ENCODE data around the gene HSDL2. TPM values are rescaled to one million over a fixed set of nuclear protein-coding genes. Genes with fewer than 3 reads are reported as not detected.

HSDL2 gene
- total and polyA plus RNA-seq, 3 donors from 2014 or later: 23.0 to 36.0 (median 24.0) TPM

GRCh38 chr9:112437406-112437805, 57.5 kb downstream of the HSDL2 start:
- TF ChIP-seq CTCF (IDR thresholded peaks at IDR 0.05) (no peak), POLR2A (IDR thresholded peaks at IDR 0.05) (no peak)
- Histone ChIP-seq H3K9me3 (no peaks in the 10 kb centered on the region), H3K4me3 (no peak overlapping the region), H3K36me3 (ENCODE audit: low read depth, missing control alignments) (no peaks in the 10 kb centered on the region), H3K4me1 (no peaks in the 10 kb centered on the region), H3K27me3 (no peaks in the 10 kb centered on the region), H3K27ac (no peak overlapping the region)
- intact Hi-C loops (cut with DNase I; ENCODE audit: low total_unique reads): no loop called here
- WGBS, 2 donors: 91 to 99% methylated on average over 2 of the region's 2 CpGs
- no peak for DNase-seq

GRCh38 chr9:112439171-112439570, 59.3 kb downstream of the HSDL2 start:
- intact Hi-C loops (cut with DNase I; ENCODE audit: low total_unique reads): no loop called here
- H3K4me1 ChIP-seq: no peaks in the 10 kb centered on the region
- no peaks in the 10 kb centered on the region for H3K36me3 ChIP-seq (ENCODE audit: low read depth, missing control alignments)
- H3K27me3 ChIP-seq: no peaks in the 10 kb centered on the region
- H3K9me3 ChIP-seq: no peaks in the 10 kb centered on the region
- no peak overlapping the region for H3K27ac ChIP-seq
- TF ChIP-seq CTCF (IDR thresholded peaks at IDR 0.05): no peak
- TF ChIP-seq POLR2A (IDR thresholded peaks at IDR 0.05): no peak
- no peak for DNase-seq
- no peak overlapping the region for H3K4me3 ChIP-seq
- 96 to 97% methylated on average over 2 of the region's 2 CpGs for WGBS, 2 donors

GRCh38 chr9:112439825-112440224, 59.9 kb downstream of the HSDL2 start:
- DNase-seq: no peak
- WGBS, 2 donors: 93% methylated on average over 2 of the region's 2 CpGs
- Histone ChIP-seq H3K4me3 (no peak overlapping the region), H3K27me3 (no peaks in the 10 kb centered on the region), H3K27ac (no peak overlapping the region), H3K9me3 (no peaks in the 10 kb centered on the region), H3K36me3 (ENCODE audit: low read depth, missing control alignments) (no peaks in the 10 kb centered on the region), H3K4me1 (no peaks in the 10 kb centered on the region)
- TF ChIP-seq CTCF (IDR thresholded peaks at IDR 0.05) (no peak), POLR2A (IDR thresholded peaks at IDR 0.05) (no peak)
- intact Hi-C loops (cut with DNase I; ENCODE audit: low total_unique reads): no loop called here

- no peaks in the 10 kb centered on the region for H3K27me3 ChIP-seq
- intact Hi-C loops (cut with DNase I; ENCODE audit: low total_unique reads): no loop called here
- DNase-seq: peak; percentile 37
- H3K27ac ChIP-seq: no peak overlapping the region
- no peaks in the 10 kb centered on the region for H3K9me3 ChIP-seq
- H3K36me3 ChIP-seq (ENCODE audit: low read depth, missing control alignments): no peaks in the 10 kb centered on the region
- TF ChIP-seq CTCF (IDR thresholded peaks at IDR 0.05) (peak; percentile 20 to 49 (median 43)), POLR2A (IDR thresholded peaks at IDR 0.05) (no peak)
- H3K4me3 ChIP-seq: no peak overlapping the region
- H3K4me1 ChIP-seq: no peaks in the 10 kb centered on the region
Observed at GRCh38 chr9:112443200-112443599, 63.3 kb downstream of the HSDL2 start.

GRCh38 chr9:112443636-112444035, 63.7 kb downstream of the HSDL2 start:
- H3K27me3 ChIP-seq: no peaks in the 10 kb centered on the region
- no peaks in the 10 kb centered on the region for H3K9me3 ChIP-seq
- H3K36me3 ChIP-seq (ENCODE audit: low read depth, missing control alignments): no peaks in the 10 kb centered on the region
- no peak for DNase-seq
- TF ChIP-seq CTCF (IDR thresholded peaks at IDR 0.05): no peak
- TF ChIP-seq POLR2A (IDR thresholded peaks at IDR 0.05): no peak
- intact Hi-C loops (cut with DNase I; ENCODE audit: low total_unique reads): no loop called here
- H3K27ac ChIP-seq: no peak overlapping the region
- H3K4me1 ChIP-seq: no peaks in the 10 kb centered on the region
- 70 to 94% methylated on average over 1 of the region's 1 CpG for WGBS, 2 donors
- H3K4me3 ChIP-seq: no peak overlapping the region

Measured in testis (tissue), 3 donors.